GM06990 (cell line): Measurements from ENCODE around the gene GJA4.
"Not testable (repeated sequence)": the region's sequence is repeated elsewhere in the genome, so short reads cannot be mapped to it uniquely, and the experiment has no call there.

Experiments
- DNase-seq: peaks from one replicate; pipeline ENCODE4 v3.0.0-alpha.2; 2011; ENCODE audit not compliant: insufficient read length; ENCODE audit errors: extremely low read depth
- H3K27me3 ChIP-seq: replicated peaks from 2 replicates; pipeline ENCODE4 v1.6.0; 2011; ENCODE audit warnings: low read length; ENCODE audit not compliant: control insufficient read depth, insufficient read depth
- H3K36me3 ChIP-seq: 2 replicates; pipeline ENCODE4 v1.5.1; 2011; ENCODE audit warnings: low read length; ENCODE audit not compliant: control insufficient read depth, insufficient read depth
- H3K4me3 ChIP-seq: replicated peaks from 2 replicates; pipeline ENCODE4 v1.5.1; 2011; ENCODE audit warnings: low read depth, mild to moderate bottlenecking, control low read depth, low read length
- TF ChIP-seq, protein P1 (sequence below): IDR thresholded peaks from 2 replicates; pipeline ENCODE4 v1.5.1; 2011; ENCODE audit warnings: low read length, control low read depth, mild to moderate bottlenecking, inconsistent platforms; ENCODE audit not compliant: insufficient read depth, poor library complexity, severe bottlenecking

GJA4 gene

DNA sequence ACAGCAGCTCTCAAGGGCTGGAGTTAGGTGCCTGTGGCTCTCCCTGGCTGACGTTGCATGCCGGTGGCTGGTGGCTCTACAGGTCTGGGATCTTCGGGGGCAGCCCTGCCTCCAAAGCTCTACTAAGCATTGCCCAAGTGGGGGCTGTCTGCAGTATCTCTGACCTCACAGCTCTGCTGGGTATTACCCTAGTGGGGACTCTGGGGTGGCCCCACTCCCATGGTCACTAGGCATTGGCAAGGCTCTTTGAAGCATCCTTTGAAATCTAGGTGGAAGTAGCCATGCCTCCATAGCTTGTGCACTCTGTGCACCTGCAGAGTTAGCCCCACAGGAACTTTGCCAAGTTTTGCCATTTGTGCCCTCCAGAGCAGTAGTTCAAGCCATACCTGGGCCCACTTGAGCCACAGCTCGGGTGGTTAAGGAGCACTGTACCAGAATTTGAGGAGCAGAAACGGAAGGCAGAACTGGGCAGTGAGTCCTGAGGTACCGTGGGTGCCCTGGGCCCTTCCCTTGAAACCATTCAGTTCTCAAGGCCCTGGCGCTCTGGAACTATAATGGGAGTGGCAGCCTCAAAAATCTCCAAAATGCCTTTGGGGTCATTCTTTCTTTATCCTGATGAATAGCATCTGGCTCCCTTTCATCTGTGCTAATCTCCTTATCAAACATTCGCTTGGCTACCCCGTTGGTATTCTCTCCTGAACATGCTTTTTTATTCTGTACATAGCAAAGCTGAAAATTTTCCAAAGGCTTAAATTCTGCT lies 15.4 kb downstream of the GJA4 start:
- TF ChIP-seq, protein P1, sequence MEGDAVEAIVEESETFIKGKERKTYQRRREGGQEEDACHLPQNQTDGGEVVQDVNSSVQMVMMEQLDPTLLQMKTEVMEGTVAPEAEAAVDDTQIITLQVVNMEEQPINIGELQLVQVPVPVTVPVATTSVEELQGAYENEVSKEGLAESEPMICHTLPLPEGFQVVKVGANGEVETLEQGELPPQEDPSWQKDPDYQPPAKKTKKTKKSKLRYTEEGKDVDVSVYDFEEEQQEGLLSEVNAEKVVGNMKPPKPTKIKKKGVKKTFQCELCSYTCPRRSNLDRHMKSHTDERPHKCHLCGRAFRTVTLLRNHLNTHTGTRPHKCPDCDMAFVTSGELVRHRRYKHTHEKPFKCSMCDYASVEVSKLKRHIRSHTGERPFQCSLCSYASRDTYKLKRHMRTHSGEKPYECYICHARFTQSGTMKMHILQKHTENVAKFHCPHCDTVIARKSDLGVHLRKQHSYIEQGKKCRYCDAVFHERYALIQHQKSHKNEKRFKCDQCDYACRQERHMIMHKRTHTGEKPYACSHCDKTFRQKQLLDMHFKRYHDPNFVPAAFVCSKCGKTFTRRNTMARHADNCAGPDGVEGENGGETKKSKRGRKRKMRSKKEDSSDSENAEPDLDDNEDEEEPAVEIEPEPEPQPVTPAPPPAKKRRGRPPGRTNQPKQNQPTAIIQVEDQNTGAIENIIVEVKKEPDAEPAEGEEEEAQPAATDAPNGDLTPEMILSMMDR, result no peak

DNA sequence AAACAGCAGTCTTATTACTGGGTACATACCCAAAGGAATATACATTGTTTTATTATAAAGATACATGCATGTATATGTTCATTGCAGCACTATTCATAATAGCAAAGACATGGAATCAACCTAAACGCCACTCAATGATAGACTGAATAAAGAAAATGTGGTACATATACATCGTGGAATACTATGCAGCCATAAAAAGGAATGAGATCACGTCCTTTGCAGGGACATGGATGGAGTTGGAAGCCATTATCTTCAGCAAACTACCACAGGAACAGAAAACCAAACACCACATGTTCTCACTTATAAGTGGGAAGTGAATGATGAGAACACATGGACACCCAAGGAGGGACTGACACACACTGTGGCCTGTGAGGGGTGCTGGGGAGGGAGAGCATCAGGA lies 18.0 kb downstream of the GJA4 start:
- not testable (repeated sequence) for DNase-seq, H3K36me3 ChIP-seq, H3K4me3 ChIP-seq, H3K27me3 ChIP-seq

More for the DNA sequence above, 15.4 kb downstream of the GJA4 start:
- H3K36me3 ChIP-seq, result no peaks in the 10 kb centered on the region
- H3K27me3 ChIP-seq, result no peaks in the 10 kb centered on the region; the same call in none of the 2 replicates
- H3K4me3 ChIP-seq, result no peak overlapping the region
- no peak for DNase-seq

DNA sequence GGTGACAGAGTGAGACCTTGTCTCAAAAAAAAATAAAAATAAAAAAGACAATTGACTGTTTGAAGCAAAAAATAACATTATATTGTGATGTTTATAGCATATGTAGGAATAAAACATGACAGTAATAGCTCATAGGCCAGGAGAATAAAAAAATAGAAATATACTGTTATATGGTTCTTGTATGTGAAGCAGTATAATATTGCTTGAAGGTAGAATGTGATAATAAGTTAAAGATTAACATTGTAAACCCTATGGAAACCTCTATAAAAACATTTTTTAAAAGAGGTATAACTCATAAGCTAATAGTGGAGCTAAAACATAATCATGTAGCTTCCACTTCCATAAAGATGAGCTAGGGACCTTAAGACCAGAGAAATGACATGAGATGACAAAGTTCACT lies 23.5 kb downstream of the GJA4 start:
- H3K36me3 ChIP-seq, result no peaks in the 10 kb centered on the region
- TF ChIP-seq, protein P1, result no peak
- H3K27me3 ChIP-seq, result no peaks in the 10 kb centered on the region
- no peak overlapping the region for H3K4me3 ChIP-seq
- no peak for DNase-seq

DNA sequence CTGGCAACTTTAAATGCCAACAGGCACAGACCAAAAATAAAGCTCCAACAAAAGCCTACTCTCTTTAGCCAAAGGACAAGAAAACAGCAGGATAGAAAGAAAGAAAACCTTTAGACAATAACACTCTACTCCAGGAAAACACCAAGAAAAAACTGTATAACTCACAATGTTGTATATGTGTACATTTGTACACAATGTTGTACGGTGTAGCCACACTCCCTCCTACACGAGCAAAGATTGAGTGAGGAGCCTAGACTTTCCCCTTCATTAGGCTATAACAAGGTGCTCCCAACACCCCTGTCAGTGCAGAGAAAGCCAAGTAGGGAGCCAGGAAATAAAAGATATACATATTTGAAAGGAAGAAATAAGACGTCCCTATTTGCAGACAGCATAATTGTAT lies 24.0 kb downstream of the GJA4 start:
- TF ChIP-seq, protein P1, result no peak
- Histone ChIP-seq H3K36me3 (no peaks in the 10 kb centered on the region), H3K27me3 (no peaks in the 10 kb centered on the region), H3K4me3 (no peak overlapping the region)
- no peak for DNase-seq

DNA sequence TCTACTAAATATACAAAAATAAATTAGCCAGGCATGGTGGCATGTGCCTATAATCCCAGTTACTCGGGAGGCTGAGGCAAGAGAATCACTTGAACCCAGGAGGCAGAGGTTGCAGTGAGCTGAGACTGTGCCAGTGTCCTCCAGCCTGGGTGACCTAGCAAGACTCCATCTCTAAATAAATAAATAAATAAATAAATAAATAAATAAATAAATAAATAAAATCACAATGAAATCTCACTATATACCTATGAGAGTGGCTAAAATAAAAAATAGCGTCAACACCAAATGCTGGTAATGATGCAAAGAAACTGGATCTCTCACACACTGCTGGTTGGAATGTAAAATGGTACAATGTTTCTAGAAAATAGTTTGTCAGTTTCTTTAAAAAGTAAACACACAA lies 26.1 kb downstream of the GJA4 start:
- H3K27me3 ChIP-seq, result not testable (repeated sequence)

DNA sequence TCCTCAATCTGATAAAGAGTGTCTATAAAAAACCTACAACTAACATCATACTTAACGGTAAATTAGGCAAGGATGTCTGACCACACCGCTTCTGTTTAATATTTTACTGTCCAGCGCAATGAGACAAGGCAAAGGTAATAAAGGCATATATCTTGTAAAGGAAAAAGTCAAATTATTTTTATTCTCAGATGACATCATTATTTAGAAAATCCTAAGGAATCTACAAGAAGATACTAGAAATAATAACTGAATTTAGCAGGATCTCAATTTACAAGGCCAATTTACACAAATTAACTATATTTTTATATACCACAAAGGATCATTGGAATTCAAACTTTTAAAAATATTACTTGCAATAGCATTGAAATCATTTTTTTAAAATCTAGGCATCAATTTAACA lies 29.4 kb downstream of the GJA4 start:
- H3K36me3 ChIP-seq, result no peaks in the 10 kb centered on the region
- TF ChIP-seq, protein P1, result no peak

More for the DNA sequence above, 26.1 kb downstream of the GJA4 start:
- H3K4me3 ChIP-seq, H3K36me3 ChIP-seq, DNase-seq: not testable (repeated sequence)

More for the DNA sequence above, 29.4 kb downstream of the GJA4 start:
- DNase-seq, result no peak
- H3K27me3 ChIP-seq, result no peaks in the 10 kb centered on the region
- H3K4me3 ChIP-seq, result no peak overlapping the region
